ENCODE results near the gene IGSF8.

DNA sequence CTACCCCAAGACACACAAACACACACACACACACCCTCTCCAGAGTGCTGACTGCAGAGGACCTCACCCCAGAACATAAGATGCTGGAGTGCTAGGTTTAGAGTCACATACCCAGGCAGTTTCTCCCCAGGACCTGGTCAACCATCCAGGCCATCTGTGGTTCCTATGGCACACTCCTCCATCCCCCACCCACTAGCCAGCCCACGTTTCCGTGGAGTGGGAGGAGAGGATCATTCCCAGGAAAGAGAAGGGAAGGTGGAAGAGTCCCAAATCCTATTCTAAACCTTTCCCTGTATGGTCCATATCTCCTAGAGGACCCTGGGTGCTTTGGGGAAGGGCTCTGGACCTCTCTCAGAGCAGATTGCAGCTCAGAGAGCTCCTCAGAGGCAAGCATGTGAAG is 15.9 kb downstream of the IGSF8 start:
- TF ChIP-seq, protein P1, sequence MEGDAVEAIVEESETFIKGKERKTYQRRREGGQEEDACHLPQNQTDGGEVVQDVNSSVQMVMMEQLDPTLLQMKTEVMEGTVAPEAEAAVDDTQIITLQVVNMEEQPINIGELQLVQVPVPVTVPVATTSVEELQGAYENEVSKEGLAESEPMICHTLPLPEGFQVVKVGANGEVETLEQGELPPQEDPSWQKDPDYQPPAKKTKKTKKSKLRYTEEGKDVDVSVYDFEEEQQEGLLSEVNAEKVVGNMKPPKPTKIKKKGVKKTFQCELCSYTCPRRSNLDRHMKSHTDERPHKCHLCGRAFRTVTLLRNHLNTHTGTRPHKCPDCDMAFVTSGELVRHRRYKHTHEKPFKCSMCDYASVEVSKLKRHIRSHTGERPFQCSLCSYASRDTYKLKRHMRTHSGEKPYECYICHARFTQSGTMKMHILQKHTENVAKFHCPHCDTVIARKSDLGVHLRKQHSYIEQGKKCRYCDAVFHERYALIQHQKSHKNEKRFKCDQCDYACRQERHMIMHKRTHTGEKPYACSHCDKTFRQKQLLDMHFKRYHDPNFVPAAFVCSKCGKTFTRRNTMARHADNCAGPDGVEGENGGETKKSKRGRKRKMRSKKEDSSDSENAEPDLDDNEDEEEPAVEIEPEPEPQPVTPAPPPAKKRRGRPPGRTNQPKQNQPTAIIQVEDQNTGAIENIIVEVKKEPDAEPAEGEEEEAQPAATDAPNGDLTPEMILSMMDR (IDR thresholded peaks at IDR 0.05): no peak
- TF ChIP-seq RFX5 (IDR thresholded peaks at IDR 0.05): no peak
- no peak for TF ChIP-seq KDM1A (IDR thresholded peaks at IDR 0.05; ENCODE audit: low read depth)
- TF ChIP-seq, protein P2, sequence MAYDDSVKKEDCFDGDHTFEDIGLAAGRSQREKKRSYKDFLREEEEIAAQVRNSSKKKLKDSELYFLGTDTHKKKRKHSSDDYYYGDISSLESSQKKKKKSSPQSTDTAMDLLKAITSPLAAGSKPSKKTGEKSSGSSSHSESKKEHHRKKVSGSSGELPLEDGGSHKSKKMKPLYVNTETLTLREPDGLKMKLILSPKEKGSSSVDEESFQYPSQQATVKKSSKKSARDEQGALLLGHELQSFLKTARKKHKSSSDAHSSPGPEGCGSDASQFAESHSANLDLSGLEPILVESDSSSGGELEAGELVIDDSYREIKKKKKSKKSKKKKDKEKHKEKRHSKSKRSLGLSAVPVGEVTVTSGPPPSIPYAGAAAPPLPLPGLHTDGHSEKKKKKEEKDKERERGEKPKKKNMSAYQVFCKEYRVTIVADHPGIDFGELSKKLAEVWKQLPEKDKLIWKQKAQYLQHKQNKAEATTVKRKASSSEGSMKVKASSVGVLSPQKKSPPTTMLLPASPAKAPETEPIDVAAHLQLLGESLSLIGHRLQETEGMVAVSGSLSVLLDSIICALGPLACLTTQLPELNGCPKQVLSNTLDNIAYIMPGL (CRISPR knock-in tag; IDR thresholded peaks at IDR 0.05; ENCODE audit: borderline replicate concordance): no peak
- no peak for TF ChIP-seq JUNB (IDR thresholded peaks at IDR 0.05)
- TF ChIP-seq, protein P3, sequence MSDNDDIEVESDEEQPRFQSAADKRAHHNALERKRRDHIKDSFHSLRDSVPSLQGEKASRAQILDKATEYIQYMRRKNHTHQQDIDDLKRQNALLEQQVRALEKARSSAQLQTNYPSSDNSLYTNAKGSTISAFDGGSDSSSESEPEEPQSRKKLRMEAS (IDR thresholded peaks at IDR 0.05): no peak
- TF ChIP-seq ESRRA (IDR thresholded peaks at IDR 0.05; ENCODE audit: borderline replicate concordance, low read length): no peak
- no peak for TF ChIP-seq RCOR1 (IDR thresholded peaks at IDR 0.05; ENCODE audit: low read depth, low read length)
- no peak for TF ChIP-seq CEBPB (IDR thresholded peaks at IDR 0.05)
- no peak for TF ChIP-seq POLR2A (IDR thresholded peaks at IDR 0.05; ENCODE audit: low read length)
- TF ChIP-seq CHD2 (IDR thresholded peaks at IDR 0.05; ENCODE audit: low read length, partially characterized antibody): no peak
- TF ChIP-seq FOXS1 (CRISPR knock-in tag; IDR thresholded peaks at IDR 0.05): no peak

Data from A549 (cell line).